PC-9 (cell line): ENCODE data around the gene IP6K3.

ENCODE experiments used
- EZH2 ChIP-seq: fragments of 200-600 bp; sonication (generic); IDR thresholded peaks from 2 replicates; pipeline ENCODE4 v1.8.0; 2017; ENCODE audit warnings: antibody characterized with exemption, low read depth
- TF ChIP-seq, protein P1 (sequence below): fragments of 200-600 bp; sonication (generic); conservative IDR thresholded peaks from 2 replicates; pipeline ENCODE4 v1.6.1; 2017; ENCODE audit warnings: mixed run types, antibody characterized with exemption, mild to moderate bottlenecking, moderate library complexity

DNA sequence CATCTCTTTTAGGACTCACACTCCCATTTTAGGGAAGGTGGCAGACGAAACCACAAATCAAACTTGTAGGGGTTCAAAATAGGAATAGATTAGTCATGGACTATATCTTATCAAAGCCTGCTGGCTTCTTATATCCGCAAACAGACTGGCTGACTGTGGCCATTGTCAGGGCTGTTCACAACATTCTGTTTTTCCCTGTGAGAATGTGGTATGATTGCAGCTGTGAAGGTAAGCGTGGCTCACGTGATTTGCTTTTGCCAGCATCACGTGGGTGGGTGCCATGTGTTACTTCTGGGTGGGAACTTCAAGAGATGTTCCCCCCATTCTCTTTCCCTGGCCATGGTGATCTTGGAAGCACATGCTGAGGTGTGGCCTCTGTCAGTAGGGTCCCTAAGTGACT is 5.9 kb downstream of the IP6K3 start:
- TF ChIP-seq, protein P1, sequence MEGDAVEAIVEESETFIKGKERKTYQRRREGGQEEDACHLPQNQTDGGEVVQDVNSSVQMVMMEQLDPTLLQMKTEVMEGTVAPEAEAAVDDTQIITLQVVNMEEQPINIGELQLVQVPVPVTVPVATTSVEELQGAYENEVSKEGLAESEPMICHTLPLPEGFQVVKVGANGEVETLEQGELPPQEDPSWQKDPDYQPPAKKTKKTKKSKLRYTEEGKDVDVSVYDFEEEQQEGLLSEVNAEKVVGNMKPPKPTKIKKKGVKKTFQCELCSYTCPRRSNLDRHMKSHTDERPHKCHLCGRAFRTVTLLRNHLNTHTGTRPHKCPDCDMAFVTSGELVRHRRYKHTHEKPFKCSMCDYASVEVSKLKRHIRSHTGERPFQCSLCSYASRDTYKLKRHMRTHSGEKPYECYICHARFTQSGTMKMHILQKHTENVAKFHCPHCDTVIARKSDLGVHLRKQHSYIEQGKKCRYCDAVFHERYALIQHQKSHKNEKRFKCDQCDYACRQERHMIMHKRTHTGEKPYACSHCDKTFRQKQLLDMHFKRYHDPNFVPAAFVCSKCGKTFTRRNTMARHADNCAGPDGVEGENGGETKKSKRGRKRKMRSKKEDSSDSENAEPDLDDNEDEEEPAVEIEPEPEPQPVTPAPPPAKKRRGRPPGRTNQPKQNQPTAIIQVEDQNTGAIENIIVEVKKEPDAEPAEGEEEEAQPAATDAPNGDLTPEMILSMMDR, result no peak
- TF ChIP-seq EZH2, result no peak
